ENCODE results near the gene UNC13A.

Gene UNC13A

DNA sequence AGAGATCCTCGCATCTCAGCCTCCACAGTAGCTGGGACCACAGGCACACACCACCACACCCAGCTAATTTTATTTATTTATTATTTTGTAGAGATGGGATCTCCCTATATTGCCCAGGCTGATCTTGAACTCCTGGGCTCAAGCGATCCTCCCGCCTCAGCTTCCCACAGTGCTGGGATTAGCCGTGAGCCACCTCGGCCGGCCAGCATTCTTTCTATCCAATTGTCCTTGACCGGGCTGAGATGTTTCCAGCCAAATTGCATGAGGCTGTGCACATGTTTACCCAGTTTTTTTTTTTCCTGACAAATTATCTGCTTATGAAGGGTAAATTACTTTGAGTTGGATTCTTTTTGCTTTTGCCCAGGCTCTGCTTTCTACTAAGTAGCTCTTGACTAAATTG is 28.2 kb downstream of the UNC13A start:
- no peak for DNase-seq

DNA sequence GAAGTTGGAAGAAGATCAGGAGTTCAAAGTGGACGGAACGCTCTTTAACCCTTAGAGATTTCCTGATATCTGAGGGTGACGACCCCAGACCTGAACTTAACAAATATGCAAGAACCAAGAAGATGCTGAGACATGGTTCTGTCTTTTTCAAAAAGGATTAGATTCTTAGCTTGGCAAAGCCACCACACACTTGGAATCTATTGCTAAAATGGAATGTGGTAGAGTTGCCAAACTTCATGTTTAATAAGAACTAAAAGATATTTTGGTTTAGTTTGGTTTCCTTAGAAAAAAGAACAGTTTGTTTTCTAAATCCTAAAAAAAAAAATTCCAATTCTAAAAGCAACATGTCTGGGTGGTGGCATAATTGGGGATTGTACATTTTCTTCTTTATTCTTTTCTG is 29.5 kb downstream of the UNC13A start:
- DNase-seq, result no peak

DNA sequence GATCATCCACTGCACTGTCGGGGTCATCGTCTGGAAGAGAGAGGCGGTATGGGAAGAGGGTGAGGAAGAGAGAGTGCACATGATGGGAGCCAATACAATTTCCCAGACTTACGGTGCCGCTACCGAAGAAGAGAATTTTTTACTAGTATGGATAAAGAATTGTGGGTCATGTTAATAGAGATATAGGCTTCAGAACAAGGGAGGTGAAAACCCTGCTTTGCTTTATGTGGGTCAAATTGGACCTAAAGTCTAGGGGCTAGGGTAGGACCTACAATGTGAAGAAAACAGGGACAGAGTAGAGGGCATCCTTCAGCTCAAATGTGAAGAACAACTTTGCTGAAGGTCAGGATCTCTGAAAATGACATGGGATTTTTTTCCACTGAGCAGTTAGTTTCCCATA is 29.9 kb downstream of the UNC13A start:
- DNase-seq, result no peak

DNA sequence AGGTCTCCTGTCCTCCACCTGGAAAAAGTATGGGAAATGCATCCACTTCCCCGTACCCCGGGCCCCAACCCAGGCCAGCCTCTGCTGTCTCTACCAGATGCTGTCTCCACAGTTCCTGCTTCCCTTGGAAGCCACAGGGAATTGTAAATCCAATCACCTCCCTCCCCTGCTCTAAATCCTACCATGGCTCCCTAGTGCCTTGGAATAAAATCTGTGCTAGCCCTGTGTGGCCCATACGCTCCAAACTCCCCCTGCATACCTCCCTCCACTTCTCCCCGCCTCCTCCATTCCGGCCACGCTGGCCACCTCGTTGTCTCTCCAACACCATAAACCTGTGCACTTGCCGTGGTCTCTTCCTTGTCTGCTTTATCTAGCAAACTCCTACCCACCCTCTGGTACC is 31.2 kb downstream of the UNC13A start:
- DNase-seq, result no peak

DNA sequence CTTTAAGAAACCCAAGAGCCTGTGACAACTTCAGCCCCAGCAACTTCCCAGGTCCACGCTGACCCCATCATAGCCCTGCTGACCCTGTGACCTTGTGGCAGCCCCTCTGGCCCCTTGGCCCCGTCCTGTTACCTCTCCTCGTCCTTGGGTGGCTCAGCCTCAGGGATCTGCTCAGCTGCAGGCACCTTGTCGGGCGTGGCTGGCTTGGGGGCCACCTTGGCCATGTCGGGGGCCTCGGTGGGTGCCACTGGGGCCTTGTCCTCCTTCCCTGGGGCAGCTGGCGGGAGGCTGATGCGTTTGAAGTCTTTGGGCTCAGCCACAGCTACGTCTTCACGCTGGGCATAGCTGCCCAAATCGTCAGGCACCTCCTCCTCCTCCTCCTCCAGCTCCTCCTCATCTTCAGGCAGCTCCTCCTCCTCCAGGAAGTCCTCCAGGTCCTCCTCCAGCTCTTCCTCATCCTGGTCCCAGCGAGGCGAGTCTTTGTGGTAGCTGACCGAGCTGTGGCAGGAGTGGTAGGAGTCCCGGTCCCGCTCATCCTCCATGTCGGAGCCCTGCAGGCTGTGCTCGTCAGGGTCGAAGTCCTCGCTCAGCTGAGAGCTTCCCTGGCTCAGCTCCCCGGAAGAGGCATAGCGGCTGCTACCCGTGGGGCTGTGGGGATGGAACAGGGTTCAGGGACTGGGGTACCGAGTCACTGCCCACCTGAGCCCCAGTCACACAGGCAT is 32.2 kb downstream of the UNC13A start:
- DNase-seq, result no peak

DNA sequence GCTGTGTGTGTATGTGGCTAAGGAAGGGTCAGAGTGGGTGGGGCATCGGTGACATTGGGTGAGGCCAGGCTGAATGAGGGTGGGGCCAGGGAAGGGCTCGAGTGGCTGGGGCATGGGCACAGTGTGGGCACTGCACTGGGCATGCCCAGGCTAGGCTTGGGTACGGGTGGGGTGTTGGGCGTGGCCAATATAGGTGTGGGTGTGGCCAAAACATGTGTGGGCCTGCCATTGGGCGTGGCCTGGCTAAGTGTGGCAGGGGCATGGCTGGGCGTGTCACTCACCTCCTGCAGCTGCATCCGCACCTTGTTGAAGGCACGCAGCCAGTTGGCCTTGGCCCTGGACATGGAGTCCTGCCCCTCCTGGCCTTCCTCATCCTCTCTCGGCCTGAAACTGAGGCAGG is 33.2 kb downstream of the UNC13A start:
- DNase-seq, result no peak

DNA sequence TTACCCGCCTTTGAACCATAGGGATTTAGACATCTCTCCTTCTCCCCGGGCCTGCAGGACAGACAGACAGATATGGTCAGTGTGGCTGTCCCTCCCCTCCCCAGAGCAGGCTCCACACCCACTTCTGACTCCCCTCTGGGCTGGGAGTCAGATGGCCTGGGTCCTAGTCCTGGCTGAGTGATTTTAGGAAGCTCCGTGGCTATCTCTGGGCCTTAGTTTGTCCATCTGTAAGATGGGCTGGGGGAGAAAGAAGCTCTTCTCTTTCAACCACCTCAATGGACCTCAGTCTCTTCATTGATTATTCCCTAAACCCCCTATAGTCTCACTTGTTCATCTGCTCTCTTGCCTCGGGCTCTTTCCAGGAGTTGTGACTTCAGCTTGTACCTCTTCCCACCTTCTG is 35.5 kb downstream of the UNC13A start:
- no peak for DNase-seq

DNA sequence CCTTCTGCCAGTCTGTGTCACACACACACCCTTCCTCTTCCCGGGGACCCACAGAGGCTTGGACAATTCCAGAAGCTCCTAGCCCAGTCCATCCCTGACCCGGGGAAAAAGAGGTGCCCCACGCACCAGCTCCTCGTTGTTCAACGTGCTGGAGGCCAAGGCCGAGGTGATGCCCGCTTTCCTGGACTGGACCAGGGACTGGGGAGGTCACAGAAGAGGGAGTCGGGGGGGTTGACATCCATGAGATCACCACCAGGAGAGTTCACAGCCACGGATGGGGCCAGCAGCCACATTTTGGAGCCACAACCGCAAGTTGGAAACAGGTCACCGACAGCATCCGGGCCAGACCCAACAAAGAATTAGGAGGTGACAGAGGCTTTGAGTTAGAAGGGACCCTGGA is 39.4 kb downstream of the UNC13A start:
- DNase-seq, result no peak

DNA sequence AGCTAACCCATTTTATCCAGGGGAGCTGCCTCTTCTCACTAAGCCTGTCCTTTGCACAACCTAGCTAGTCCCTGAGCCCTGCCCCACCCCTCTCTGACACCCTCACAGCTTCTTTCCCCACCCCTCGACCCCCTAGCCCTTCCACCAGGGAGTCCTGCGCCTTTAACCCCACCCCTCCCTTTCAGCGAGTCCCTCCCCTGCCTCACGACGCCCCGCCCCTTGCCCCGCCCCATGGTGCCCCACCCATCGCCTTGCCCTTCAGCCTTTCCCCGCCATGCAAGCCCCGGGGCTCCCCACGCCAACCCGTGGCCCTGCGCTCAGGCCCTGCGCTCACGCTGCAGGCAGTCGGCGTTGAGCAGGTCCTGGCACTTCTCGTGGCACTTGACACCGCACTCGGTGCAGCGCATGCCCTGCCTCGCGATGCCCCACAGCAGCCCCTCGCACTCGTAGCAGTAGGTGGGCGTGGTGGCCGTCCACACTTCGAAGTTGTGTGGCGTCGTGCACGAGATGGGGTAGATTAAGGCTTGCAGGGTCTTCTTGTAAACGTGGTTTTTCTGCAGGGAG is 40.0 kb downstream of the UNC13A start:
- DNase-seq, result no peak

DNA sequence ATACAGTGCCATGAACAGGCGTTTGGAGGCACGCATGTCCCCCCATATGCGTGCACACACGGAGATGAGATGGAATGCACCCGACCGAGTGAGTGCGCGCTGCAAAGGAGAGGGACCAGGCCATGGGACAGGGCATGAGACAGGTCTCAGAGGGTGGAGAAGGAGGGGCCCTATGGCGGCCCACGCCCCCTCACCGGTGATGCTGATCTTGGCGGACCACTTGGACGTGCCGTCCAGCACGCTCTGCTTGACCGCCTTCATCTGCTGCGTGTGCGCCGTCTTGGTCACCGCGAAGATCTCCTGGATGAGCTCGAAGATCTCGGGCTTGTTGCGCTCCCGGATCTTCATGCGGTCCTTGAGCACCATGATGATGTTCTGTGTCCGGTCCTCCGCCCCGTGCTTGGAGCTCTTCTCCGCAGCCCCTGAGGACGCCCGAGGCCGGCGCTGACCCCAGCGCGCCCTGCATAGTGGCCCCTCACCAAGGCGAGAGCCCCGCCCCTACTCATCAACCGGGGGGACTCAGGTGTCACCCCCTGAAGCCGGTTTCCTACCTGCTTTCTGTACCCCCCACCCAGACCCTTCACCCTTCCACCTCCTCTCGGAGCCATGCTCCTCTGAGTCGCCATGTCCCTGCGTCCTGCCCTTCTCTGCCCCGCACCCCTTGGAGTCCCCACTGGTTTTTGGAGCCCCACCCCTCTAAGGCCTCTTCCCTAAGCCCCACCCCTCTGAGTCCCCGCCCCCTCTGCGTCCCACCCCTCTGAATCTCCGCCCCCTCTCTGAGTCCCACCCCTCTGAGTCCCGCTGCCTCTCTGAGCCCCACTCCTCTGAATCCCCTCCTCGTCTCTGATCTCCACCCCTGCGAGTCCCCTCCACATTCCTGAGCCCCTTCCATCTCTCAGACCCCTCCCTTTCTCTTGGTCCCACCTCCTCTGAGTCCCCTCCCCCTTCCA is 40.8 kb downstream of the UNC13A start:
- no peak for DNase-seq

DNA sequence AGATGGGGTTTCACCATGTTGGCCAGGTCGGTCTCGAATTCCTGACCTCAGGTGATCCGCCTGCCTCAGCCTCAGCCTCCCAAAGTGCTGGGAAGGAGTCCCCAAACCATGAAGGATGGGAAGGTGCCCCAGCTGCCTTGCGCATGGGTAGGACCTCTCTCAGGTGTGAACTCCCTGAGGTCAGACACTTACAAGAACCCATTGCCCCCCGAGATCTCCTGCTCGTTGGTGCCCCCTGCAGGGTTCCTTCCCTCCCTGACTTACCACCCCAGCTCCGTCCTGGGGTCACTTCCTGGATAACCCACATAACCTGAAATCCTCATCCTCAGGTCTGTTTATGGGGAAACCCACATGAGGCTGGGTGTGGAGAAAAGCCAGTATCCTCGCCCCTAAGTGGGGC is 41.7 kb downstream of the UNC13A start:
- DNase-seq, result no peak

DNA sequence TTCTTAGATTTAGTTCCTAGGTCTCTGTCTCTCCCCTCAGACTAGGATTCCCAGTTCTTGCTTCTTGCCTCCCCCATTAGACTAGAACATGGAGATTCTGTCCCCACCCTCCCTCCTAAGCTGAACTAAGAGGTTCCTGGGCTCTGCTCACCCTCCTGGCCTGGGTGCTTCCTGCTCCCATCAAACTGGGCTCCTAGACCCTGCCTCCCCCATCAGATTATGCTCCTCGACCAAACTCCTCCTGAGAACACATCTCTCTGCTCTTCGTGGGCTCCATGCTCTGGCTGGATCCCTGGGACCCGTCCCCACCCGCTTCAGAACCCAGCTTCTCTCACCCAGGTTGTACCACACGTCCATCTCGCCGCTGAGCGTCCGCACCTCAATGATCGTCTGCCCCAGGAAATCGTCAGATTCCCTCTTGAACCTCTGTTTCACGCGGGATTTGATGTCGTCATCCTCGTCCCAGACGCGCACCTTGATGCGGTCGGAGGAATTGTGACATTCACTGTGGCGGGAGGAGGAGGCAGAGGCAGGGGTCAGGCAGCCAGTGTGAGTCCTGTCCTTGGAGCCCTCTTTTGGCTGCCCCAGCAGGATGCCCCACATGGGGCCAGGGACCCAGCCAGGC is 42.7 kb downstream of the UNC13A start:
- DNase-seq, result no peak

DNA sequence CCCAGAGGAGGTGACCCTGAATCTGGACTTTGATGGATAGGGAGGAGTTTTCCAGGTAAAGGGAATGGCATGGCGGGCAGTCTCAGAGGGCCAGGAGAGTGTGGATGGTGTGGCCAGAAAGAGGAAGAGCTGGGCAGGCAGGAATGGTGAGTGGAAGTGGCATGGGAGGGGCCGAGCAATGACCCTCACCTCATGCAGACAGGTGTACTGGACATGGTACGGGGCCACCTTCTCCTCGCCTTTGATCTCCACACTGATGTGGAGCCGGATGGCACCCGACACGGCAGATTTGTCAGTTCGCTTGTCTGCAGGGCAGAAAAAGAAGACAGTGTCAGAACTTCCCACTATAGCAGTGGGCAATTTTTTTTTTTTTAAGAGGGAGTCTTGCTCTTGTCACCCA is 45.5 kb downstream of the UNC13A start:
- no peak for DNase-seq

DNA sequence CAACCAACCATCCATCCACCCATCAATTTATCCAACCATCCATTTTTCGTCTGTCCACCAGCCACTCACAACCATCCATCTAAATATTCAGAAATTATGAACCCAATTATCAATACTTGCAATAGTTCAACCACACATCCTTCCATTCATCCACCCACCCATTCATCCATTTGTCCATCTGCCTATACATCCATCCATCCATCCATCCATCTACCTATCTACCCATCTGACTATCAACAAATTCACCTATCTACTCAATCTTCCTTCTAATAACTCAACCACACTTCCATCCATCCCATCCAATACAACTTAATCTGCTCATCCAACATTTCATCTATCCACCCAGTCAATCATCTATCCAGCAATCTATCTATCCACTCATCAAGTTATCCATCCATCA is 46.3 kb downstream of the UNC13A start:
- DNase-seq, result no peak

DNA sequence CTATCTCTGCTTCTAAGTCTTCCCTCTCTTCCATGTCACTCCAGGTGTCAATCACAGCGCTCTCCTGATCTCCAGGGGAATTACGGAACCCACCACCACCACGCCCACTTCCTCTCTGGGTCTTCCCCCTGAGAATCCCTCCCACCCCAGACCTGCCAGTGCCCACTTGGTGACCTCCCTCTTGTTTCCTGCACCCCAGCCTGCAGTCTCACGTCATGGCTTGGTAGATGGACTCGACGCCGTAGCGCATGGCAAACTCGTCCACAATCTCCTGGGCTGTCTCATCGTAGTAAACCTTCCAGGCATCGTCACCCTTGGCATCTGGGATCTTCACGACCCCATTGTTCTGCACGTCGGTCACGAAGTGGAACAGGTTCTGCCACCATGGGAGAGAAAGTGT is 47.0 kb downstream of the UNC13A start:
- DNase-seq, result no peak

DNA sequence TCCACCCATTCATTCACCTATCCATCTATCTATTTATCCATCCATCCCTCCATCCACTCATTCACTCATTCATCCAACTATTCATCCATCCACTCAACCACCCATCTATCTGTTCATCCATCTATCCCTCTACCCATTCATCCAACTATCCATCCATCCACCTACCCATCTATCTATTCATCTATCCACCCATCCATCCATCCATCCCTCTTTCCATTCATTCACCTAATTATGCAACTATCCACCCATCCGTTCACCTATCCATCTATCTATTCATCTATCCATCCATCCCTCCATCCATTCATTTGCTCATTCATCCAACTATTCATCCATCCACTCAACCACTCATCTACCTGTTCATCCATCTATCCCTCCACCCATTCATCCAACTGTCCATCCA is 54.5 kb downstream of the UNC13A start:
- no peak for DNase-seq

DNA sequence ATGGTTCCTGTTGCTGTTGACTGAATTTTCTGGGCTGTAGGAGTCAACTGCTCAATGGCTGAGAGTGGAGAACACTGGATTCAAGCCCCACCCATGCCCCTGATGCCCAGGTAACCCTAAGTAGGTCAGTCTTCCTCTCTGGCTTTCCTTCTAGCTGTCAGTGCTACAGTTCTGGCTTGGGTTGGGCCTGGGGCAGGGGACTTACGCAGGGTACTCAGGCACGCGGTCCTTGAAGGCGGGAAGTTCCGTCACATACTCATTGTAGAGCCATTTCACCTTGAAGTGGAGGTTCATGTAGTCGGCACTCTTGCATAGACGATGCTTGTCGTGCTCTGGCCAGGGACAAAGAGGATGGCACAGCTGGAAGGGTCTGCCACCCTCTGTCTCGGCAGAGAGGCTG is 55.6 kb downstream of the UNC13A start:
- DNase-seq, result no peak

DNA sequence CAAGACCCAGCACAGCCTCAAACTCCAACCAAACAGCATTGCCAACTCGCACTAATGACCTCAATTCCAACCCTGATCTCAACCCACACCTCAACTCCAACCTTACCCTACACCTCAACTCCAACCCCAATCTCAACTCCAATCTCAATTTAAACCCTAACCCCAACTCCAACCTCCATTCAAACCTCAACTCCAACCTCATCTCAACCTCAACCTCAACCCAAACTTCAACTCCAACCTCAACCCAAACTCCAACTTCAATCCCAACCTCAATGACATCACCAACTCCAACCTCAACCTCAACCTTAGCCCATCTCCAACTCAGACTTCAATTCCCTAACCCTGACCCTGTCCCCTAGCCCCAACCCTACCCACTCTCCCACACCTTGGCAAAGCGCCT is 58.4 kb downstream of the UNC13A start:
- DNase-seq, result no peak

DNA sequence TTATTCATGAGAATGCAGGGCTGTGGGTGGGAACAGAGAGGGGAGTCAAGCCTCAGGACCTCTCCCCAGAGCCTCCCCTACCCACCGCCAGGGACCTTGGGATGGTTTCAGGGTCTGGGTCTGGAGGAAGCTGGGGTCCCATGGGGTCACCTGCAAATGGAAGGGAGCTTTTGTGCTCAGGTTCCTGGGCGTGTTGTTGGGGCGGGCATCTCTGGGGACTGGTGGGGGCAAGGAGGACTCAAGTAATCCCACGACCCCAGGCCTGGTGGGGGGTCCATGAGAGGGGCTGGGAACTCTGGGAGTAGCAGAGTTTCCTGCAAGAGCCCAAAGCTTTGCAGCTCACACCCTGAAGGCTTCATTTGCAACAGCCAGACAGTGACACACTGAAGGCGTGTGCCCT is 60.2 kb downstream of the UNC13A start:
- no peak for DNase-seq

DNA sequence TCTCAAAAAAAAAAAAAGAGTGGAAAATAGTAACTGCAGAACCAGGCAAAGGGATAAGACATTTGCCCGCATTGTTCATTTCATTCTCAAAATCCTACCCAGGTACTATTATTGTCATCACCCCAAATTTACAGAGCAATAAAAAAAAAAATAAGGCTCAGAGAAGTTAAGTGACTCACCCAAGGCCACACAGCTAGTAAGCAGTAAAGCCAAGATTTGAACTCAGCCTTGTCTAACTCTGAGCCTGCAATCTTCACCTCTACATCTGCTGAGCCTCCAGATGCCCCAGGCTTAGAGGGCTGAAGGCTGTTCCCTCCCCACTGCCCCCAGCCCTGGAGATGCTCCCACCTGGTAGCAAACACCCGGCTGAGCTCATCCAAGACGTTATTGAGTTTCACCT is 61.0 kb downstream of the UNC13A start:
- DNase-seq, result no peak

DNA sequence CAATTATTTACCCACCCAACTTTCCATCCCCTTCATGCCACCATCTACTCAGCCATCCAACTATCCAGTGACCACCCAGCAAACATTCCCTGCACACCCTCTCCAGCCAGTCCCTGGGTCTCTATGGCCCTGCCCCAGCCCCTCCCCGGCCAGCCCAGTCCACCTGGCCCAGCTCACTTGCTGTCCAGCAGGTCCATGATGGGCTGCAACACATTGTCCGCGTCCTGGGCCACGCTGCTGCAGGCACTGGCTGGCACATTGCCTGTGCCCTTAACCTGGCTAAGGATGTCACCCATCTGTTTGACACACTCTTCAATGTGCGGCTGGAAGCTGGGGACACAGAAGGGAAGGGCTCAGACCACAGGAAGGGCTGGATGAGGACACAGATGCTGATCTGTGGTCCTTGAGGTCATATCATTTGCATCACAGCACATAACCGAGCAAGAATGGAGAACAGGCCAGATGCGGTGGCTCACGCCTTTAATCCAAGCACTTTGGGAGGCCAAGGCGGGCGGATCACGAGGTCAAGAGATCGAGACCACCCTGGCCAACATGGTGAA is 61.6 kb downstream of the UNC13A start:
- DNase-seq, result no peak

DNA sequence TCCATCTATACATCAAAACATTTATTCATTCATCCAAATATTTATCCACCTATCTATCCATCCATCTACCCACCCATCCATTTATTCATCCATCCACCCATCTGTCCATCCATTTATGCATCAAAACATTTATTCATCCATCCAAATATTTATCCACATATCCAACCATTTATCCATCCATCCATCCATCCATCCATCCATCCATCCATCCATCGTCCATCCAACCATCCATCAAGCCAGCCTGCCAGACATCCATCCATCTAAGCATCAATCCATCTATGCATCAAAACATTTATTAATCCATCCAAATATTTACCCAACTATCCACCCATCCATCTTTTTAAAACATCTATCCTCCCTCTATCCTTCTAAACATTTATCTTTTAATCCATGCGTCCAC is 62.2 kb downstream of the UNC13A start:
- DNase-seq, result no peak

DNA sequence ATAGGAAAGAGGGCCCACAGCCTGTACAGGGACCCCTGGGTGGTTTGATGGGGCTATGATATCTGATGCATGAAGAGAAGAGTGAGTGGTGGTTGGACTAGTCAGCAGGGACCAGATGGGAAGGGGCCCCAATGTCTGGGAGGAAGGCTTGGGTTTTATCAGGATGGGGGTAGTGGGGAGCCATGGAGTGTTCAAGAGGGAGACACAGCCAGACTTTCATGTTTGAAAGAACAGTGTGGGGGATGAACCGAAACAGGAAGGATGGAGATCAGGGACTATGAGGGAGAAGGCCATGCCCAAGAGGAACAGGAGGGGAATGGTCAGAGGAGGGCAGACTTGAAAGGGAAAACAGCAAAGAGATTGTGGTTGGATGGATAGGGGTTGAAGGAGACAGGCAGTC is 63.1 kb downstream of the UNC13A start:
- peak; percentile 10 for DNase-seq
